Measurements from ENCODE around the gene PSRC1. TPM values are rescaled to one million over a fixed set of nuclear protein-coding genes. Genes with fewer than 3 reads are reported as not detected.

Gene PSRC1
- total RNA-seq, 4 donors from 2014 or later, result 2.3 to 13.1 (median 8.7) TPM

GRCh38 chr1:109250454-109251276, 32.3 kb downstream of the PSRC1 start:
- no peaks in the 10 kb centered on the region for H3K9me3 ChIP-seq
- peaks cover 0 to 20% (median 0%) of the 10 kb centered on the region in 3 donors for H3K36me3 ChIP-seq
- WGBS, 2 donors, result 84 to 92% methylated on average over 8 to 16 of the region's 33 CpGs
- DNase-seq, result no peak
- H3K27ac ChIP-seq, result peak overlapping the region in 3 of 4 donors; percentile 62 to 87 (median 86)
- H3K4me1 ChIP-seq, result peaks cover 29 to 68% (median 33%) of the 10 kb centered on the region in 3 donors
- peaks cover 0 to 3% (median 0%) of the 10 kb centered on the region in 4 donors for H3K27me3 ChIP-seq
- H3K4me3 ChIP-seq, result peak overlapping the region; percentile 62 to 85 (median 82)
- intact Hi-C loops (cut with DNase I), result loop anchor here (10.0 kb wide), 1 partner anchor 46 kb away; no protein-coding TSS in a partner anchor
- TF ChIP-seq POLR2A (IDR thresholded peaks at IDR 0.05) (no peak), CTCF (IDR thresholded peaks at IDR 0.05) (no peak)

GRCh38 chr1:109249654-109250401, 33.1 kb downstream of the PSRC1 start:
- intact Hi-C loops (cut with DNase I), result loop anchor here (10.0 kb wide), 1 partner anchor 45 kb away; no protein-coding TSS in a partner anchor
- Histone ChIP-seq H3K4me1 (peaks cover 21 to 60% (median 25%) of the 10 kb centered on the region in 3 donors), H3K27me3 (peaks cover 0 to 3% (median 0%) of the 10 kb centered on the region in 4 donors), H3K27ac (peak overlapping the region; percentile 62 to 87 (median 79)), H3K9me3 (no peaks in the 10 kb centered on the region), H3K4me3 (peak overlapping the region; percentile 62 to 85 (median 82)), H3K36me3 (peaks cover 0 to 20% (median 0%) of the 10 kb centered on the region in 3 donors)
- WGBS, 2 donors, result no CpG with 5 or more reads among the region's 80 CpGs
- DNase-seq, result no peak
- no peak for TF ChIP-seq CTCF (IDR thresholded peaks at IDR 0.05)
- no peak for TF ChIP-seq POLR2A (IDR thresholded peaks at IDR 0.05)

GRCh38 chr1:109248797-109249629, 33.9 kb downstream of the PSRC1 start, which contains the start of gene CELSR2:
CELSR2 (plus strand) TSS chr1:109249539; CDS start chr1:109250080, 541 bp downstream.
- peaks cover 13 to 51% (median 17%) of the 10 kb centered on the region in 3 donors for H3K4me1 ChIP-seq
- 0 to 93% methylated on average over 1 to 3 of the region's 49 CpGs for WGBS, 2 donors
- H3K4me3 ChIP-seq, result peak within 1 kb of the TSS; percentile 62 to 85 (median 82)
- no peak for DNase-seq
- no peak for TF ChIP-seq CTCF (IDR thresholded peaks at IDR 0.05)
- peak in 1 of 4 donors; percentile 39 for TF ChIP-seq POLR2A (IDR thresholded peaks at IDR 0.05)
- H3K36me3 ChIP-seq, result peaks cover 0 to 20% (median 0%) of the 10 kb centered on the region in 3 donors
- peak within 1 kb of the TSS; percentile 62 to 87 (median 79) for H3K27ac ChIP-seq
- no peaks in the 10 kb centered on the region for H3K9me3 ChIP-seq
- peaks cover 0 to 3% (median 0%) of the 10 kb centered on the region in 4 donors for H3K27me3 ChIP-seq
- intact Hi-C loops (cut with DNase I), result no loop called here

- peaks cover 0 to 20% (median 0%) of the 10 kb centered on the region in 3 donors for H3K36me3 ChIP-seq
- DNase-seq, result no peak
- intact Hi-C loops (cut with DNase I), result no loop called here
- no peak for TF ChIP-seq POLR2A (IDR thresholded peaks at IDR 0.05)
- no peak for TF ChIP-seq CTCF (IDR thresholded peaks at IDR 0.05)
- peaks cover 9 to 46% (median 12%) of the 10 kb centered on the region in 3 donors for H3K4me1 ChIP-seq
- 80 to 100% methylated on average over 1 of the region's 7 CpGs for WGBS, 2 donors
- no peak overlapping the region for H3K4me3 ChIP-seq
- peaks cover 0 to 3% (median 0%) of the 10 kb centered on the region in 4 donors for H3K27me3 ChIP-seq
- H3K27ac ChIP-seq, result no peak overlapping the region
- no peaks in the 10 kb centered on the region for H3K9me3 ChIP-seq
These were observed 34.5 kb downstream of the PSRC1 start for GRCh38 chr1:109248444-109248796.
